Adrenal gland (tissue), 12 donors: Measurements from ENCODE around the gene TBC1D22A. TPM values are rescaled to one million over a fixed set of nuclear protein-coding genes. Genes with fewer than 3 reads are reported as not detected.
A peak's percentile ranks its signal among the peaks of the same experiment; 100 is the strongest.

Source experiments
- DNase-seq, 7 donors: peaks; one replicate each; pipeline ENCODE4 v3.0.0-alpha.2; 2019 to 2020
- H3K27ac ChIP-seq, 5 donors: fragments of 200-600 bp; sonication (generic) in 4 of 5; 1 replicate in 3 of 5; 2 replicates in 2 of 5; pipeline versions ENCODE4 v1.5.1 to v1.8.0; 2016 to 2020; ENCODE audit warnings: mild to moderate bottlenecking in 1 of 5
- H3K27me3 ChIP-seq: fragments of 200-600 bp; 2 replicates; pipeline ENCODE4 v1.8.0; 2021
- H3K36me3 ChIP-seq, 2 donors: fragments of 200-600 bp; replicated peaks in 1 of 2; 1 replicate in 1 of 2; 2 replicates in 1 of 2; pipeline versions ENCODE4 v1.5.1 to v1.8.0; 2018 to 2022
- H3K4me1 ChIP-seq, 2 donors: fragments of 200-600 bp; replicated peaks in 1 of 2; 1 replicate in 1 of 2; 2 replicates in 1 of 2; pipeline versions ENCODE4 v1.5.1 to v1.8.0; 2018 to 2021
- H3K4me3 ChIP-seq, 4 donors: fragments of 200-600 bp; sonication (generic) in 3 of 4; one replicate each; pipeline ENCODE4 v1.5.1; 2016 to 2018
- H3K9me3 ChIP-seq, 3 donors: fragments of 200-600 bp; sonication (generic) in 1 of 3; replicated peaks in 1 of 3; 1 replicate in 2 of 3; 2 replicates in 1 of 3; pipeline versions ENCODE4 v1.5.1 to v1.8.0; 2016 to 2021
- CTCF ChIP-seq, 6 experiments: fragments of 450-650 bp in 4 of 6; fragments of 200-600 bp in 2 of 6; sonication (generic) in 1 of 6; IDR thresholded peaks; 1 replicate in 5 of 6; 2 replicates in 1 of 6; pipeline versions ENCODE4 v1.5.1 to v1.8.0; 2016 to 2021; ENCODE audit warnings: antibody characterized with exemption in 6 of 6, mild to moderate bottlenecking in 2 of 6, moderate library complexity in 1 of 6
- POLR2A ChIP-seq, 2 donors: fragments of 450-650 bp; IDR thresholded peaks; one replicate each; pipeline ENCODE4 v1.6.1; 2017; ENCODE audit warnings: antibody characterized with exemption in 2 of 2, mild to moderate bottlenecking in 2 of 2, moderate library complexity in 1 of 2
- WGBS, 4 donors: extraction: QIAGEN DNeasy Blood & Tissue Kit in 2 of 4; methylation state at CpG; one replicate each; pipeline versions ENCODE4 v1.1.5 to v1.1.7; 2013 to 2017; 5-methylcytosine and 5-hydroxymethylcytosine counted together
- intact Hi-C, 2 donors: fragments of 100-400 bp; cut with DNase I; formaldehyde crosslinking; loops; one replicate each; pipeline versions ENCODE4 v1.14.1 to v1.15.0; 2022 to 2023
- polyA plus RNA-seq, 3 donors: library from polyadenylated mRNA; stranded (reverse); fragments of 200-250 nt in 2 of 3; fragments of 350-450 nt in 1 of 3; fragmentation: Illumina TruSeq in 1 of 3; extraction: RNeasy Lipid Tissue Mini Kit (QIAGEN cat#74804) in 1 of 3; gene quantifications; one replicate each; pipeline ENCODE4 v1.2.3, GENCODE V29; 2013 to 2014
- total RNA-seq, 9 donors: library from RNA; depleted of rRNA in 4 of 9; stranded (reverse); fragments of >200 nt in 4 of 9; fragments of 120-200 nt in 1 of 9; fragmentation: NEBNext Ultra II Directional in 1 of 9; extraction: Animal tissue kit (Norgen Biotek cat#: 25700) in 1 of 9; gene quantifications; one replicate each; pipeline versions ENCODE4 v1.1.0 to v1.2.4, GENCODE V29; 2013 to 2023
- donor health status: healthy with polysubstance abuse.
- donor health status: Bipolar disorder and iron deficiency.
- donor health status: DM: yes; HTN: yes; CAD: no.
- donor health status: DM: no; HTN: no; CAD: no.
- donor health status: DM: no; HTN: no; CAD: no.
- donor health status: DM: yes; HTN: yes; CAD: no.

TBC1D22A gene
- total and polyA plus RNA-seq, 12 donors: 11.5 to 44.2 (median 28.1) TPM

- intact Hi-C loops: no loop called here
- H3K36me3 ChIP-seq: no peaks in the 10 kb centered on the region
- DNase-seq: peak in 1 of 7 donors; percentile 44
- H3K9me3 ChIP-seq: no peaks in the 10 kb centered on the region
- no peak overlapping the region for H3K4me3 ChIP-seq
- WGBS, 4 donors: 94 to 96% (median 95%) methylated on average over 8 of the region's 8 CpGs
- no peak for TF ChIP-seq CTCF (IDR thresholded peaks at IDR 0.05)
- no peak for TF ChIP-seq POLR2A (IDR thresholded peaks at IDR 0.05)
- no peaks in the 10 kb centered on the region for H3K4me1 ChIP-seq
- H3K27me3 ChIP-seq: no peaks in the 10 kb centered on the region
- H3K27ac ChIP-seq: no peak overlapping the region
Measured at GRCh38 chr22:46937185-46937584, 174.7 kb downstream of the TBC1D22A start.

- no peaks in the 10 kb centered on the region for H3K27me3 ChIP-seq
- WGBS, 4 donors: 93 to 96% (median 95%) methylated on average over 7 of the region's 7 CpGs
- H3K27ac ChIP-seq: no peak overlapping the region
- no peaks in the 10 kb centered on the region for H3K4me1 ChIP-seq
- H3K9me3 ChIP-seq: no peaks in the 10 kb centered on the region
- peak in 1 of 7 donors; percentile 38 for DNase-seq
- intact Hi-C loops: no loop called here
- no peaks in the 10 kb centered on the region for H3K36me3 ChIP-seq
- H3K4me3 ChIP-seq: no peak overlapping the region
- no peak for TF ChIP-seq CTCF (IDR thresholded peaks at IDR 0.05)
- TF ChIP-seq POLR2A (IDR thresholded peaks at IDR 0.05): no peak
Measured at GRCh38 chr22:46937939-46938338, 175.5 kb downstream of the TBC1D22A start.

- Histone ChIP-seq H3K9me3 (no peaks in the 10 kb centered on the region), H3K27me3 (no peaks in the 10 kb centered on the region), H3K27ac (peak overlapping the region; percentile 4 to 79 (median 29)), H3K4me1 (no peaks in the 10 kb centered on the region), H3K4me3 (no peak overlapping the region), H3K36me3 (no peaks in the 10 kb centered on the region)
- TF ChIP-seq POLR2A (IDR thresholded peaks at IDR 0.05): no peak
- no peak for TF ChIP-seq CTCF (IDR thresholded peaks at IDR 0.05)
- 69 to 83% (median 76%) methylated on average over 21 of the region's 21 CpGs for WGBS, 4 donors
- peak in 2 of 7 donors; percentile 30 to 51 for DNase-seq
- intact Hi-C loops: no loop called here
Measured at GRCh38 chr22:46941968-46942798, 179.7 kb downstream of the TBC1D22A start.

- peak in 5 of 7 donors; percentile 23 to 65 (median 38) for DNase-seq
- WGBS, 4 donors: 71 to 83% (median 79%) methylated on average over 22 of the region's 22 CpGs
- Histone ChIP-seq H3K4me1 (no peaks in the 10 kb centered on the region), H3K9me3 (no peaks in the 10 kb centered on the region), H3K4me3 (no peak overlapping the region), H3K27me3 (no peaks in the 10 kb centered on the region), H3K27ac (peak overlapping the region; percentile 4 to 79 (median 29)), H3K36me3 (no peaks in the 10 kb centered on the region)
- TF ChIP-seq POLR2A (IDR thresholded peaks at IDR 0.05) (no peak), CTCF (IDR thresholded peaks at IDR 0.05) (no peak)
- intact Hi-C loops: no loop called here
Measured at GRCh38 chr22:46942799-46943785, 180.6 kb downstream of the TBC1D22A start.
